Measurements from ENCODE around the gene KLC1.

The KLC1 gene

DNA sequence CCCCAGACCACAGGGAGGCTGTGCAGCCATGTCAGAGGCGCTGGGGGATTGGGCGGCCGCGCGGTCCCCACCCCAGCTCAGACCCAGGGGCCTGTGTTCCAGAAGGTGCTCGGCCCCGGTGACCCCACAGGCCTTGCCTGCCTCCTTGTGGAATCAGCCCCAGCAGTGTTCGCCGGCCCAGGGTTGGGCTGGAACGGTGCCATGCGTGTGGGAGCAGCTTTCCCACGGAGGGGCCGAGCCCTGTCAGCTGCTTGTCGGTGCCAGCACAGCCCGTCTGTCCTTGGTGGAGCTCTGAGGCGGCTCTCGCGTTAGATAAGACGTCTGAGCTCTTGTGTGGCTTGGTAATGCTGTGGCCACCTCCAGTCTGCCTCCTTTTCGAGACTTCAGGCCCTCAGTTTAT lies 95.1 kb downstream of the KLC1 start:
- no peaks in the 10 kb centered on the region for H3K9me3 ChIP-seq (ENCODE audit: low read depth, low read length)
- peaks cover 13% of the 10 kb centered on the region for H3K36me3 ChIP-seq (ENCODE audit: insufficient read depth, low read length)
- H3K9ac ChIP-seq (ENCODE audit: insufficient read length), result no peak overlapping the region
- H3K27ac ChIP-seq, result no peak overlapping the region
- H3K4me3 ChIP-seq, result no peak overlapping the region
- TF ChIP-seq POLR2AphosphoS5 (IDR thresholded peaks at IDR 0.05; ENCODE audit: borderline replicate concordance, low read depth, low read length), result no peak
- DNase-seq (ENCODE audit: low read depth, low spot score), result no peak

DNA sequence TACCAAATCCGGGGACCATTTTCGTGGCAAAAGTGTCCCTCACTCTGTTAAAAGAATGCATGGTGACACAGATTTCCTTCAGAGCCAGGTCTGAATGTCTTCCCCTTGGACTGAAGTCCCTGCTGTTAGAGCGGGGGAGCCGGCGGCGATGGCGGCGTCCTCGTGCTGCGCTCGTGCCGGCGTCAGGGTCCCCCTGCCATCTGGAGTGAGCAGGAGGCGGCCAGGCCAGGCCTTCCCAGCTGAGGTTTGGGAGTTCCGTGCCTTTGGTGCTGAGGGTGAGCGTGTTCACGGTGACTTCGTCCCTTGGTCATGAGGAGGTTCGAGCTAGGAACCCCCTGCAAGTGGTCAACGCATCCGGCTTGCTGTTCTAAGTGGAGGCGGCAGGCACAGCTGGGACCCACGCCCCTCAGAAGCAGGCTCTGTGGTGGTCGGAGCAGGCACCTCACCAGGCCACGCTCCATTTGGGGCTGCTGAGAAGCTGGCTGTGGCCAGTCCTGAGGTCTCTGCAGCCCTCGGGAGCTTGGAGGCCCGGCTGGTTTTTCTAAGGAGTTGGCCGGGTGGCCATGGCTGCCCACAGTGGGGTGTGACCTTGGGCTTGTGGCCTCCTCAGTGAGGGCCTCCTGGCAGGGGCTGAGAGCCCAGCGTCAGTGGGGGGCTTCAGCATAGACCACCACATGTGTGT lies 96.1 kb downstream of the KLC1 start:
- H3K4me3 ChIP-seq, result no peak overlapping the region
- no peak overlapping the region for H3K9ac ChIP-seq (ENCODE audit: insufficient read length)
- H3K9me3 ChIP-seq (ENCODE audit: low read depth, low read length), result no peaks in the 10 kb centered on the region
- H3K27ac ChIP-seq, result no peak overlapping the region
- DNase-seq (ENCODE audit: low read depth, low spot score), result no peak
- peaks cover 24% of the 10 kb centered on the region for H3K36me3 ChIP-seq (ENCODE audit: insufficient read depth, low read length)
- TF ChIP-seq FOXP2 (optimal IDR thresholded peaks at IDR 0.05; ENCODE audit: control extremely low read depth, extremely low read length, insufficient read depth), result no peak
- no peak for TF ChIP-seq EZH2 (IDR thresholded peaks at IDR 0.05)

DNA sequence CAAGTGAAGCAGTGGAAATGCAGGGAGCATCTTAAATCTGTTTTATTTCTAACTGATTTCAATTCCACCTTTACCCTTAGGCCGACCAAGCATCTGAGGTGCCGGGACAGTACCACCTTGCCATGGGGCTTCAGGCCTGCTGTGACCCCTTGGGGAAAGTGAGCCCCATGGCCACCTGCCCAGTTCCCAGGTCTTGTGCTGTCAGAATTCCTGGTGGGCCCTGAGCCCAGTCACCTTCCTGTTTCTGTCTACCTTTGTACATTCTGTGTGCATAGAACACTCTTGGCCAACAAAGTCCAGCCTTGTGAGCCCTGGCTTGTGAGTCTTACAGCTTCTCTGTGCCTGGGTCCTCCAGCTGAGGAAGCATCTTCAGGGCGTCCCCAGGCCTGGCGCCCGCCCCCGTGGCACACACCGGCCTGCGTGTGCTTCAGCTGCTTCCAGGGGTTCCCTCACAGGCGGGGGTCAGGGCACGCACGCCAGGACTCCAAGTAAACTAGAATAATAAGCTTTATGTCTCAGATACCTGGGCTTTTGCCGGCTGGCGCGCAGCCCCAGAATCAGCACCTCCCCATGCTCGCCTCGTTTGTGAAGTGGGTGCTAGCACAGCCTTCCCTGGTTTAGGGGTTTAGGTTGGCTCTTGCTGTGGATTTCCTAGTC lies 96.9 kb downstream of the KLC1 start:
- Histone ChIP-seq H3K9ac (ENCODE audit: insufficient read length) (no peak overlapping the region), H3K9me3 (ENCODE audit: low read depth, low read length) (no peaks in the 10 kb centered on the region), H3K36me3 (ENCODE audit: insufficient read depth, low read length) (peaks cover 27% of the 10 kb centered on the region), H3K27ac (no peak overlapping the region), H3K4me3 (no peak overlapping the region)
- no peak for TF ChIP-seq EZH2 (IDR thresholded peaks at IDR 0.05)
- TF ChIP-seq FOXP2 (optimal IDR thresholded peaks at IDR 0.05; ENCODE audit: control extremely low read depth, extremely low read length, insufficient read depth), result no peak
- TF ChIP-seq POLR2AphosphoS5 (IDR thresholded peaks at IDR 0.05; ENCODE audit: borderline replicate concordance, low read depth, low read length), result no peak
- no peak for DNase-seq (ENCODE audit: low read depth, low spot score)

DNA sequence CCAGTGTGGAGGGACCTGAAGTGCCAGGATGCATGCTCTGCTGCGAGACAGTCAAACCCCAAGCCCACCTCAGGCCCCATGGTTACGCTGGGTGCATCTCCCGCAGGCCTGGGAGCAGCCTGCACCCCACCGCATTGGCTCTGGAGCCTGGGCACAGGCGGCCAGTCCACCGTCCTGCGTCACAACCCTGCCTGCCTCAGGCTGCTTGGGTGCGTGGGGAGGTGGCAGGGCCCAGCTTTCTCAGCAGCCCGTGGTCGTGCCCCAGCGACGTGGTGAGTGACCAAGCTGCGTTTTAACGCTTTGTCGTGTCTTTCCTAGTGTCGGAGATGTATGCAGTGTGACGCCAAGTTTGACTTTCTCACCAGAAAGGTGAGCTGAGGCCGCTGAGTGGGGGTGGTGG lies 97.5 kb downstream of the KLC1 start:
- H3K27ac ChIP-seq, result no peak overlapping the region
- TF ChIP-seq POLR2AphosphoS5 (IDR thresholded peaks at IDR 0.05; ENCODE audit: borderline replicate concordance, low read depth, low read length) (no peak), EZH2 (IDR thresholded peaks at IDR 0.05) (no peak), FOXP2 (optimal IDR thresholded peaks at IDR 0.05; ENCODE audit: control extremely low read depth, extremely low read length, insufficient read depth) (no peak)
- no peak overlapping the region for H3K9ac ChIP-seq (ENCODE audit: insufficient read length)
- H3K9me3 ChIP-seq (ENCODE audit: low read depth, low read length), result no peaks in the 10 kb centered on the region
- H3K4me3 ChIP-seq, result no peak overlapping the region
- H3K36me3 ChIP-seq (ENCODE audit: insufficient read depth, low read length), result peaks cover 28% of the 10 kb centered on the region
- DNase-seq (ENCODE audit: low read depth, low spot score), result no peak

DNA sequence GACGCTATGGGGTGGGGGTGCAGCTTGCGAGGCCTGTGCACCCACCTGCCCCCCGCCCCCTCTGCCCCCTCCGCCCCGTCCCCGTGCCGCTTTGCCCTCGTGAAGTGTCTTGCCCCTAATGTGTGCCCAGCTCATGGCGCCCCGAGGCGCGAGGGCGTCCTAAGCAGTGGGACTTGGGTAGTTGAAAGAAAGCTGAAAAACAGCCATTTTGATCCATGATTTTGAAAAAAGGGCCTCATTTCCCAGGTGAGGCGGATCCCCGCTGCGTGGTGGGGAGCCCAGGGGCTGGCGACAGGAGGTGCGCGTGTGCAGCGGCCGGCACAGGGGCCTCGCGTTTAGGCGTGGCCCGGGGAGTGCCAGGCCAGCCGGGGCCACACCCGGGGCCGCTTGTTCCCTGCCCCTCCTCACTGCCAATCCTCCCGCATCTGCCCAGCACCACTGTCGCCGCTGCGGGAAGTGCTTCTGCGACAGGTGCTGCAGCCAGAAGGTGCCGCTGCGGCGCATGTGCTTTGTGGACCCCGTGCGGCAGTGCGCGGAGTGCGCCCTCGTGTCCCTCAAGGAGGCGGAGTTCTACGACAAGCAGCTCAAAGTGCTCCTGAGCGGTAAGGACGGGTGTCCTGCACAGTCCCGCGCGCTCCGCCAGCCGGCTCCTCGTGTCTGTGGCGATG lies 98.4 kb downstream of the KLC1 start:
- Histone ChIP-seq H3K9ac (ENCODE audit: insufficient read length) (no peak overlapping the region), H3K36me3 (ENCODE audit: insufficient read depth, low read length) (peaks cover 33% of the 10 kb centered on the region), H3K27ac (no peak overlapping the region), H3K9me3 (ENCODE audit: low read depth, low read length) (no peaks in the 10 kb centered on the region), H3K4me3 (no peak overlapping the region)
- no peak for DNase-seq (ENCODE audit: low read depth, low spot score)
- no peak for TF ChIP-seq EZH2 (IDR thresholded peaks at IDR 0.05)
- TF ChIP-seq FOXP2 (optimal IDR thresholded peaks at IDR 0.05; ENCODE audit: control extremely low read depth, extremely low read length, insufficient read depth), result no peak
- no peak for TF ChIP-seq POLR2AphosphoS5 (IDR thresholded peaks at IDR 0.05; ENCODE audit: borderline replicate concordance, low read depth, low read length)

DNA sequence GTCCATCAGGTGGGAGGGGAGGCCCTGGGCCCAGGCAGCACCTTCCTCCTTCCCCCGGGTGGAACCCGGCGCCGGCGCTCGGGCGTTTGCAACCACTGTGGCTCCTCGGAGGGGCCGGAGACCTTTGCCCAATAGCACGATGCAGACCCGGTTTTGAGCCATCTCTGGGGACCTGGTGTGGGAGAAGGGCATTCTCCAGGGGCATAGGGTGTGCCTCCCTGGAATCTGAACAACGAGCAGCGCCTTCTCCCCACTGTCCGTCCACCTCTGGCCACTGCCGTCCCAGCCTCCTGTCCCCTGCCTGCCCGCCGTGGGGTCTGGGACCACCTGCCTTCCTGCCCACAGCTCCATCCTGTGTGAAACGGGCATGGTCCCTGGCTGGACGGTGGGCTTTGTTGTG lies 99.1 kb downstream of the KLC1 start:
- Histone ChIP-seq H3K9me3 (ENCODE audit: low read depth, low read length) (no peaks in the 10 kb centered on the region), H3K36me3 (ENCODE audit: insufficient read depth, low read length) (peaks cover 37% of the 10 kb centered on the region), H3K4me3 (no peak overlapping the region), H3K27ac (no peak overlapping the region), H3K9ac (ENCODE audit: insufficient read length) (no peak overlapping the region)
- no peak for DNase-seq (ENCODE audit: low read depth, low spot score)
- no peak for TF ChIP-seq FOXP2 (optimal IDR thresholded peaks at IDR 0.05; ENCODE audit: control extremely low read depth, extremely low read length, insufficient read depth)
- no peak for TF ChIP-seq EZH2 (IDR thresholded peaks at IDR 0.05)
- no peak for TF ChIP-seq POLR2AphosphoS5 (IDR thresholded peaks at IDR 0.05; ENCODE audit: borderline replicate concordance, low read depth, low read length)

DNA sequence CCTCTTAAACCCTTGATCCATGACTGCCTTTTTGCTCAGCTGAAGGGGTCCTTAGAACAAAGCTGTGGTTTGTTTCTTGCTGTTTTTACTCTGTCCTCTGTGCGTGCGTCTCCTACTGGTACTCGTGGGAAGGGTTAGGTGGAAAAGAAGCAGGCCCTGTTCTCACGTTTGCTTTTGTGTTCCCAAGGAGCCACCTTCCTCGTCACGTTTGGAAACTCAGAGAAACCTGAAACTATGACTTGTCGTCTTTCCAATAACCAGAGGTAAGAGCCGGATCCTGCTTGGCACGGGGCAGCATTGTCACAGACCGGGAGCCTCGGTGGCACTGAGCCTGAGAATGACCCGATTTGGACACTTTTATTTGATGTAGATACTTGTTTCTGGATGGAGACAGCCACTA lies 99.7 kb downstream of the KLC1 start:
- 0 out of 2 replicates have a peak overlapping the region, but pooled peaks have one; percentile 19 for H3K27ac ChIP-seq
- H3K4me3 ChIP-seq, result no peak overlapping the region
- peaks cover 43% of the 10 kb centered on the region for H3K36me3 ChIP-seq (ENCODE audit: insufficient read depth, low read length)
- TF ChIP-seq POLR2AphosphoS5 (IDR thresholded peaks at IDR 0.05; ENCODE audit: borderline replicate concordance, low read depth, low read length), result no peak
- TF ChIP-seq FOXP2 (optimal IDR thresholded peaks at IDR 0.05; ENCODE audit: control extremely low read depth, extremely low read length, insufficient read depth), result no peak
- TF ChIP-seq EZH2 (IDR thresholded peaks at IDR 0.05), result no peak
- no peaks in the 10 kb centered on the region for H3K9me3 ChIP-seq (ENCODE audit: low read depth, low read length)
- no peak for DNase-seq (ENCODE audit: low read depth, low spot score)
- H3K9ac ChIP-seq (ENCODE audit: insufficient read length), result no peak overlapping the region

DNA sequence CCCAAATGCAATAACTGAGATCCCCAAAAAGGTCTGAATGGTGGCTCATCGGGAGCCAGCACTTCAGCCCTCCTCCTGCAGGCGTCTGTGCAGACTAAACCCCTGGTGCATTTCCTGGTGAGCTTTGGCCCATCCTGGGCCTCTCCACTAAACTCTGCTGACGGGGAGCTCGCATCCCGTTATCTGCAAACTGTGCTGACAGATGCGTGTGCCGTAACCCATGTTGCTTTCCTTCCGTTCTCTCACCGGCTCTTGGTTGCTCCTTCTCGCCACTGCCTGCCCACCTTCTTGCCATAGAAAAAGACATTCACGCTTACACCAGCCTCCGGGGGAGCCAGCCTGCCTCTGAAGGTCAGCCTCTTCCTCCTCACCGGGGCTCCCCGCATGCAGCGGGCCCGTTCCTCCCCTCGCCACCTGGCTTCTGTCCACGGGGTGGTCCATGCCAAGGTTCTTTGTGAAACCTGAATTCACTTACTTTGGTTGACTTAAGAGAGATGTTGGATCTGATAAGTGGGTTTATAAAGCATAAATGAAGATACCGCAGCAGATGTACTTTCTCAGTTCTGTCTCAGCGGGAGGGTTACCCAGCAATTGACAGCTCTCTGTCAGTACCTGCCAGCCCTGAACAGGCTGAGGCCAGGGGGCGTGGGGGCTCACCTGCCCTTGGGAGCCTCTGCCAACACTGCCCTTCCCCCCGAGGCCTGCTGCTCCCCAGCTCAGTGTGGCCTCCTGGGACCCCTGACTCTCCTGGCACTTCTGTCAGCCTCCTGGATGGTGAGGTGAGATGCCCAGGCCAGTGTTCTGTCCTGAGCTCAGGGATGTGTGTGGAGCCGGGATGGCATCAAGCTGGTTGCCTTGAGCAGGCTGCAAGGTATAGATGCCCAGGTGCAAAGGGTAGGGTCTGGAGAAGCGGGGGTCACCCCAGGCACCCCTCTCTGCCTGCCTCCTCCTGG lies 100.8 kb downstream of the KLC1 start:
- no peaks in the 10 kb centered on the region for H3K9me3 ChIP-seq (ENCODE audit: low read depth, low read length)
- H3K4me3 ChIP-seq, result no peak overlapping the region
- H3K9ac ChIP-seq (ENCODE audit: insufficient read length), result no peak overlapping the region
- TF ChIP-seq EZH2 (IDR thresholded peaks at IDR 0.05), result no peak
- TF ChIP-seq POLR2AphosphoS5 (IDR thresholded peaks at IDR 0.05; ENCODE audit: borderline replicate concordance, low read depth, low read length), result peak; percentile 12; the same call in 1 of the 2 replicates
- TF ChIP-seq FOXP2 (optimal IDR thresholded peaks at IDR 0.05; ENCODE audit: control extremely low read depth, extremely low read length, insufficient read depth), result no peak
- no peak for DNase-seq (ENCODE audit: low read depth, low spot score)
- H3K27ac ChIP-seq, result no peak overlapping the region
- peaks cover 48% of the 10 kb centered on the region for H3K36me3 ChIP-seq (ENCODE audit: insufficient read depth, low read length)

Measured in SK-N-MC (cell line).